Left lung (tissue), 10 donors: ENCODE measurements around the gene RGMB. TPM values are rescaled to one million over a fixed set of nuclear protein-coding genes. Genes with fewer than 3 reads are reported as not detected.

ENCODE experiments used
- ATAC-seq: fragments of 200-7000 bp; cut with Tn5 transposase; one replicate; pipeline ENCODE4 v1.9.1; 2020; ENCODE audit warnings: moderate library complexity
- DNase-seq, 4 donors: peaks; one replicate each; pipeline ENCODE4 v3.0.0-alpha.2; 2013 to 2020
- H3K27ac ChIP-seq, 2 donors: fragments of 200-600 bp; sonication (generic) in 1 of 2; one replicate each; pipeline versions ENCODE4 v1.5.0 to v1.8.0; 2020 to 2021
- H3K27me3 ChIP-seq, 2 donors: fragments of 200-600 bp; sonication (generic) in 1 of 2; one replicate each; pipeline versions ENCODE4 v1.5.0 to v1.8.0; 2020 to 2021
- H3K36me3 ChIP-seq, 2 donors: fragments of 200-600 bp; sonication (generic) in 1 of 2; one replicate each; pipeline versions ENCODE4 v1.5.0 to v1.8.0; 2020 to 2021
- H3K4me1 ChIP-seq, 2 donors: fragments of 200-600 bp; one replicate each; pipeline ENCODE4 v1.8.0; 2021
- H3K4me3 ChIP-seq, 2 donors: fragments of 200-600 bp; sonication (generic) in 1 of 2; one replicate each; pipeline versions ENCODE4 v1.5.0 to v1.8.0; 2020 to 2021; ENCODE audit warnings: mild to moderate bottlenecking in 1 of 2
- H3K9me3 ChIP-seq, 2 donors: fragments of 200-600 bp; sonication (generic) in 1 of 2; one replicate each; pipeline versions ENCODE4 v1.5.0 to v1.8.0; 2020 to 2021
- intact Hi-C, 2 donors: fragments of 100-400 bp; cut with DNase I; formaldehyde crosslinking; loops; one replicate each; pipeline versions ENCODE4 v1.11.2 to v1.14.2; 2022
- polyA plus RNA-seq, 6 donors: library from polyadenylated mRNA; unstranded; fragments of 120-200 nt; gene quantifications; one replicate each; pipeline ENCODE4 v1.2.1, GENCODE V29; 2013; ENCODE audit not compliant: insufficient read length in 6 of 6
- total RNA-seq, 2 donors: library from RNA; stranded (reverse); fragmentation: NEBNext Ultra II Directional; extraction: Animal tissue kit (Norgen Biotek cat#: 25700); gene quantifications; one replicate each; pipeline ENCODE4 v1.2.1, GENCODE V29; 2021
- TF ChIP-seq, protein P1 (sequence below), 2 donors: fragments of 200-600 bp; sonication (generic) in 1 of 2; IDR thresholded peaks; one replicate each; pipeline versions ENCODE4 v1.5.0 to v1.8.0; 2021; ENCODE audit warnings: antibody characterized with exemption in 2 of 2
- donor health status: DM: no; HTN: yes; CAD: no.
- donor health status: DM: no; HTN: no; CAD: no.

The RGMB gene
- total and polyA plus RNA-seq, 8 donors = 12.2 to 21.3 (median 15.7) TPM

- no peak for ATAC-seq
Observed at GRCh38 chr5:98798371-98798770, 24.9 kb downstream of the RGMB start.

GRCh38 chr5:98798847-98799246 is 25.4 kb downstream of the RGMB start:
- TF ChIP-seq, protein P1, sequence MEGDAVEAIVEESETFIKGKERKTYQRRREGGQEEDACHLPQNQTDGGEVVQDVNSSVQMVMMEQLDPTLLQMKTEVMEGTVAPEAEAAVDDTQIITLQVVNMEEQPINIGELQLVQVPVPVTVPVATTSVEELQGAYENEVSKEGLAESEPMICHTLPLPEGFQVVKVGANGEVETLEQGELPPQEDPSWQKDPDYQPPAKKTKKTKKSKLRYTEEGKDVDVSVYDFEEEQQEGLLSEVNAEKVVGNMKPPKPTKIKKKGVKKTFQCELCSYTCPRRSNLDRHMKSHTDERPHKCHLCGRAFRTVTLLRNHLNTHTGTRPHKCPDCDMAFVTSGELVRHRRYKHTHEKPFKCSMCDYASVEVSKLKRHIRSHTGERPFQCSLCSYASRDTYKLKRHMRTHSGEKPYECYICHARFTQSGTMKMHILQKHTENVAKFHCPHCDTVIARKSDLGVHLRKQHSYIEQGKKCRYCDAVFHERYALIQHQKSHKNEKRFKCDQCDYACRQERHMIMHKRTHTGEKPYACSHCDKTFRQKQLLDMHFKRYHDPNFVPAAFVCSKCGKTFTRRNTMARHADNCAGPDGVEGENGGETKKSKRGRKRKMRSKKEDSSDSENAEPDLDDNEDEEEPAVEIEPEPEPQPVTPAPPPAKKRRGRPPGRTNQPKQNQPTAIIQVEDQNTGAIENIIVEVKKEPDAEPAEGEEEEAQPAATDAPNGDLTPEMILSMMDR (IDR thresholded peaks at IDR 0.05) = no peak
- no peak for ATAC-seq
- Histone ChIP-seq H3K36me3 (no peaks in the 10 kb centered on the region), H3K27ac (no peak overlapping the region), H3K27me3 (no peaks in the 10 kb centered on the region), H3K9me3 (no peaks in the 10 kb centered on the region), H3K4me1 (peaks cover 0 to 7% of the 10 kb centered on the region in 2 donors), H3K4me3 (no peak overlapping the region)
- intact Hi-C loops = no loop called here
- DNase-seq = no peak

More at GRCh38 chr5:98798371-98798770, 24.9 kb downstream of the RGMB start:
- H3K36me3 ChIP-seq = peaks cover 0 to 2% of the 10 kb centered on the region in 2 donors
- TF ChIP-seq, protein P1 (IDR thresholded peaks at IDR 0.05) = no peak
- DNase-seq = no peak
- no peaks in the 10 kb centered on the region for H3K27me3 ChIP-seq
- intact Hi-C loops = no loop called here
- H3K4me3 ChIP-seq = no peak overlapping the region
- H3K4me1 ChIP-seq = peaks cover 0 to 7% of the 10 kb centered on the region in 2 donors
- H3K27ac ChIP-seq = no peak overlapping the region
- no peaks in the 10 kb centered on the region for H3K9me3 ChIP-seq

DNA sequence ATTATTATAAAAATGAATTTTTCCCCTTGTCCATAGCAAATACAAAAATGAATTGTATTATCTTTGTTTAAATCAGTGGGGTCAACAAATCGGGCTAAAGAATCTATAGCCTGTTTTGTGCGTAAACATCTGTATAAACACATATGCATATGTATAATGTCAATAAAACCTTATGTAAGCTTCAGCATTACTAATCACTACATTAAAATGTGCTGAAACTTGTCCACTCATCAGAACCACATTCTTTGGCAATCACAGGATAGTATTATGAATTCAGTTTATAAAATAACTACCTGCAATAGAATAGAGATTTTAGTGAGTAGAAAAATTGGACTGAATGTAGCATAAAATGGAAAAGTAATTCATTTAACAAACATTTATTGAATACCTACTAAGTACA is 30.6 kb downstream of the RGMB start:
- ATAC-seq = no peak
- H3K27me3 ChIP-seq = no peaks in the 10 kb centered on the region
- TF ChIP-seq, protein P1 (IDR thresholded peaks at IDR 0.05) = no peak

GRCh38 chr5:98805070-98805469 is 31.6 kb downstream of the RGMB start:
- no peak for ATAC-seq
- Histone ChIP-seq H3K4me3 (no peak overlapping the region), H3K36me3 (no peaks in the 10 kb centered on the region), H3K4me1 (no peaks in the 10 kb centered on the region), H3K9me3 (peaks cover 0 to 23% of the 10 kb centered on the region in 2 donors), H3K27ac (no peak overlapping the region), H3K27me3 (no peaks in the 10 kb centered on the region)
- intact Hi-C loops = no loop called here
- TF ChIP-seq, protein P1 (IDR thresholded peaks at IDR 0.05) = no peak
- DNase-seq = no peak

More for the DNA sequence above, 30.6 kb downstream of the RGMB start:
- no peak overlapping the region for H3K4me3 ChIP-seq
- intact Hi-C loops = no loop called here
- H3K27ac ChIP-seq = no peak overlapping the region
- DNase-seq = no peak
- H3K36me3 ChIP-seq = no peaks in the 10 kb centered on the region
- no peaks in the 10 kb centered on the region for H3K4me1 ChIP-seq
- H3K9me3 ChIP-seq = peaks cover 0 to 23% of the 10 kb centered on the region in 2 donors

- no peak overlapping the region for H3K27ac ChIP-seq
- no peaks in the 10 kb centered on the region for H3K27me3 ChIP-seq
- no peaks in the 10 kb centered on the region for H3K4me1 ChIP-seq
- intact Hi-C loops = no loop called here
- TF ChIP-seq, protein P1 (IDR thresholded peaks at IDR 0.05) = no peak
- peaks cover 0 to 23% of the 10 kb centered on the region in 2 donors for H3K9me3 ChIP-seq
- no peak overlapping the region for H3K4me3 ChIP-seq
- no peak for DNase-seq
- ATAC-seq = no peak
- no peaks in the 10 kb centered on the region for H3K36me3 ChIP-seq
Observed at GRCh38 chr5:98807806-98808205, 34.3 kb downstream of the RGMB start.
